CD4-positive, alpha-beta T cell (primary cell): ENCODE data around the gene ZNF335. TPM values are rescaled to one million over a fixed set of nuclear protein-coding genes. Genes with fewer than 3 reads are reported as not detected.

ENCODE experiments used
- ATAC-seq: fragments of 200-7000 bp; cut with Tn5 transposase; one replicate; pipeline ENCODE4 v1.10.0; 2022; ENCODE audit warnings: mild to moderate bottlenecking; ENCODE audit not compliant: poor library complexity
- CTCF ChIA-PET: fragments of 350-600 bp; sonication (Branson Sonifier 250); formaldehyde crosslinking; loops from one replicate; lab custom pipeline; 2021; ENCODE audit warnings: antibody characterized with exemption, inconsistent platforms; lab: Charles Lee
- POLR2A ChIA-PET: fragments of 350-600 bp; sonication (Branson Sonifier 250); formaldehyde crosslinking; loops from one replicate; lab custom pipeline; 2021; ENCODE audit warnings: antibody characterized with exemption, inconsistent platforms; lab: Charles Lee
- DNase-seq, 14 experiments: peaks; one replicate each; pipeline ENCODE4 v3.0.0-alpha.2; 2013 to 2020; ENCODE audit warnings: mixed read lengths in 2 of 14
- H3K27ac ChIP-seq, 2 donors: one replicate each; pipeline versions ENCODE4 v1.5.1 to v1.7.0; 2013; ENCODE audit warnings: low read length in 2 of 2, low read depth in 1 of 2, mild to moderate bottlenecking in 1 of 2
- H3K27me3 ChIP-seq, 2 experiments: 1 replicate in 1 of 2; 2 replicates in 1 of 2; pipeline versions ENCODE4 v1.6.1 to v1.7.0; 2013; ENCODE audit warnings: low read length in 2 of 2, control low read depth in 1 of 2, mild to moderate bottlenecking in 1 of 2, moderate library complexity in 1 of 2; ENCODE audit not compliant: insufficient read depth in 2 of 2, control insufficient read depth in 1 of 2
- H3K36me3 ChIP-seq: one replicate; pipeline ENCODE4 v1.6.1; 2013; ENCODE audit warnings: low read length, control low read depth; ENCODE audit not compliant: insufficient read depth
- H3K4me1 ChIP-seq: one replicate; pipeline ENCODE4 v1.6.1; 2013; ENCODE audit warnings: low read length, control low read depth; ENCODE audit not compliant: insufficient read depth
- H3K4me3 ChIP-seq: one replicate; pipeline ENCODE4 v1.5.1; 2013; ENCODE audit warnings: mild to moderate bottlenecking, low read length, moderate library complexity
- H3K9me3 ChIP-seq, 2 experiments: 1 replicate in 1 of 2; 2 replicates in 1 of 2; pipeline versions ENCODE4 v1.6.1 to v1.7.0; 2013; ENCODE audit warnings: low read length in 2 of 2, mild to moderate bottlenecking in 2 of 2, control low read depth in 1 of 2, moderate library complexity in 1 of 2; ENCODE audit not compliant: control insufficient read depth in 1 of 2, insufficient read depth in 1 of 2
- H3K27ac Mint-ChIP-seq: one replicate; pipeline ENCODE4 v1.8.0; 2020; ENCODE audit warnings: mixed read lengths
- H3K27me3 Mint-ChIP-seq: one replicate; pipeline ENCODE4 v1.8.0; 2021; ENCODE audit warnings: mixed read lengths
- H3K36me3 Mint-ChIP-seq: one replicate; pipeline ENCODE4 v1.8.0; 2021; ENCODE audit warnings: low read depth, mixed read lengths
- H3K4me1 Mint-ChIP-seq: one replicate; pipeline ENCODE4 v1.8.0; 2021; ENCODE audit warnings: low read depth, mixed read lengths
- H3K4me3 Mint-ChIP-seq: one replicate; pipeline ENCODE4 v1.8.0; 2020; ENCODE audit warnings: mild to moderate bottlenecking, mixed read lengths
- H3K9me3 Mint-ChIP-seq: one replicate; pipeline ENCODE4 v1.8.0; 2020; ENCODE audit warnings: mixed read lengths
- intact Hi-C, 2 experiments: fragments of 100-400 bp; cut with DNase I in 1 of 2; cut with micrococcal nuclease in 1 of 2; formaldehyde crosslinking; loops; one replicate each; pipeline versions ENCODE4 v1.15.1 to v1.9.0; 2023 to 2025; cut with DNase I, micrococcal nuclease
- total RNA-seq, 174 experiments: library from RNA in 2 of 174; stranded (reverse) in 2 of 174; gene quantifications; one replicate each; pipeline ENCODE4 v1.2.3 and lab custom pipeline; 2021 to 2026
- TF ChIP-seq, protein P1 (sequence below): fragments of 200-600 bp; IDR thresholded peaks from one replicate; pipeline ENCODE4 v1.8.0; 2022; ENCODE audit warnings: antibody characterized with exemption, mild to moderate bottlenecking

The ZNF335 gene
- total RNA-seq, 2 experiments from 2014 or later: 67.3 to 74.6 TPM

- peak overlapping the region; percentile 94 for H3K4me3 Mint-ChIP-seq
- intact Hi-C loops: loop anchor here (2.0 to 10.0 kb wide), 7 partner anchors 41 to 1086 kb away; partner anchors contain the start of genes CTSA (in 2 of the 2), NEURL2 (in 2 of the 2), DNTTIP1 (in 1 of the 2) and NCOA5 (in 1 of the 2)
- ChIA-PET POLR2A (interaction anchor here (0.8 to 7.4 kb wide), 20 partner anchors 10 to 436 kb away, joined by 3 to 195 read pairs (median 8); partner anchors contain the start of genes ACOT8, CTSA, DNTTIP1 and ELMO2), CTCF (interaction anchor here (0.8 to 3.9 kb wide), 14 partner anchors 9 to 557 kb away, joined by 3 to 20 read pairs (median 6); partner anchors contain the start of gene PCIF1)
- peak overlapping the region; percentile 100 for H3K27ac Mint-ChIP-seq
- peaks cover 54% of the 10 kb centered on the region for H3K36me3 Mint-ChIP-seq
- ATAC-seq (no peak), DNase-seq (peak in 4 of 14 experiments; percentile 14 to 54 (median 18))
- Histone ChIP-seq H3K27ac (peak overlapping the region; percentile 99 to 100), H3K9me3 (no peaks in the 10 kb centered on the region), H3K4me3 (peak overlapping the region; percentile 96), H3K4me1 (peaks cover 36% of the 10 kb centered on the region), H3K27me3 (no peaks in the 10 kb centered on the region), H3K36me3 (peaks cover 40% of the 10 kb centered on the region)
- TF ChIP-seq, protein P1, sequence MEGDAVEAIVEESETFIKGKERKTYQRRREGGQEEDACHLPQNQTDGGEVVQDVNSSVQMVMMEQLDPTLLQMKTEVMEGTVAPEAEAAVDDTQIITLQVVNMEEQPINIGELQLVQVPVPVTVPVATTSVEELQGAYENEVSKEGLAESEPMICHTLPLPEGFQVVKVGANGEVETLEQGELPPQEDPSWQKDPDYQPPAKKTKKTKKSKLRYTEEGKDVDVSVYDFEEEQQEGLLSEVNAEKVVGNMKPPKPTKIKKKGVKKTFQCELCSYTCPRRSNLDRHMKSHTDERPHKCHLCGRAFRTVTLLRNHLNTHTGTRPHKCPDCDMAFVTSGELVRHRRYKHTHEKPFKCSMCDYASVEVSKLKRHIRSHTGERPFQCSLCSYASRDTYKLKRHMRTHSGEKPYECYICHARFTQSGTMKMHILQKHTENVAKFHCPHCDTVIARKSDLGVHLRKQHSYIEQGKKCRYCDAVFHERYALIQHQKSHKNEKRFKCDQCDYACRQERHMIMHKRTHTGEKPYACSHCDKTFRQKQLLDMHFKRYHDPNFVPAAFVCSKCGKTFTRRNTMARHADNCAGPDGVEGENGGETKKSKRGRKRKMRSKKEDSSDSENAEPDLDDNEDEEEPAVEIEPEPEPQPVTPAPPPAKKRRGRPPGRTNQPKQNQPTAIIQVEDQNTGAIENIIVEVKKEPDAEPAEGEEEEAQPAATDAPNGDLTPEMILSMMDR: no peak
- H3K9me3 Mint-ChIP-seq: no peaks in the 10 kb centered on the region
- H3K27me3 Mint-ChIP-seq: peaks cover 4% of the 10 kb centered on the region
- peaks cover 28% of the 10 kb centered on the region for H3K4me1 Mint-ChIP-seq
Measured at GRCh38 chr20:45970646-45971424, 1.2 kb downstream of the ZNF335 start.

- TF ChIP-seq, protein P1: peak; percentile 57
- H3K9me3 Mint-ChIP-seq: no peaks in the 10 kb centered on the region
- H3K27ac Mint-ChIP-seq: peak overlapping the region; percentile 100
- peaks cover 49% of the 10 kb centered on the region for H3K36me3 ChIP-seq
- intact Hi-C loops: loop anchor here (2.0 to 10.0 kb wide), 7 partner anchors 42 to 1085 kb away; partner anchors contain the start of genes CTSA (in 2 of the 2), NEURL2 (in 2 of the 2), DNTTIP1 (in 1 of the 2) and NCOA5 (in 1 of the 2)
- H3K4me1 ChIP-seq: peaks cover 36% of the 10 kb centered on the region
- no peaks in the 10 kb centered on the region for H3K9me3 ChIP-seq
- peaks cover 28% of the 10 kb centered on the region for H3K4me1 Mint-ChIP-seq
- peaks cover 62% of the 10 kb centered on the region for H3K36me3 Mint-ChIP-seq
- H3K4me3 Mint-ChIP-seq: peak overlapping the region; percentile 94
- POLR2A ChIA-PET: interaction anchor here (0.8 to 7.4 kb wide), 17 partner anchors 9 to 437 kb away, joined by 3 to 195 read pairs (median 9); partner anchors contain the start of genes ACOT8, CTSA, DNTTIP1 and ELMO2
- no peak for ATAC-seq
- CTCF ChIA-PET: interaction anchor here (0.5 to 3.9 kb wide), 19 partner anchors 8 to 1012 kb away, joined by 3 to 20 read pairs (median 4); partner anchors contain the start of gene PCIF1
- no peaks in the 10 kb centered on the region for H3K27me3 ChIP-seq
- H3K27ac ChIP-seq: peak overlapping the region in 1 of 2 donors; percentile 27
- H3K27me3 Mint-ChIP-seq: peaks cover 4% of the 10 kb centered on the region
- peak overlapping the region; percentile 96 for H3K4me3 ChIP-seq
- DNase-seq: peak in 5 of 14 experiments; percentile 31 to 67 (median 38)
Measured at GRCh38 chr20:45969712-45970634, 2.0 kb downstream of the ZNF335 start.
